Posterior vena cava (tissue), 2 donors: ENCODE data around the gene HOOK1. TPM values are rescaled to one million over a fixed set of nuclear protein-coding genes. Genes with fewer than 3 reads are reported as not detected.
"Not testable (repeated sequence)": the region's sequence is repeated elsewhere in the genome, so short reads cannot be mapped to it uniquely, and the experiment has no call there.

Experiments
- DNase-seq: peaks from one replicate; pipeline ENCODE4 v3.0.0-alpha.2; 2020; ENCODE audit warnings: low spot score
- intact Hi-C, 2 donors: fragments of 100-400 bp; cut with DNase I; formaldehyde crosslinking; loops; one replicate each; pipeline versions ENCODE4 v1.14.1 to v1.14.2; 2022 to 2023
- total RNA-seq, 2 donors: library from RNA; stranded (reverse); fragmentation: NEBNext Ultra II Directional; extraction: Animal tissue kit (Norgen Biotek cat#: 25700); gene quantifications; one replicate each; pipeline ENCODE4 v1.2.1, GENCODE V29; 2021
- donor health status: DM: yes; HTN: yes; CAD: no.
- donor health status: DM: yes; HTN: yes; CAD: no.

Gene HOOK1
- total RNA-seq, 2 donors from 2014 or later, result 0.14 to 0.62 TPM

GRCh38 chr1:59921258-59921899 is 106.6 kb downstream of the HOOK1 start:
- DNase-seq, intact Hi-C loops: not testable (repeated sequence)

GRCh38 chr1:59924653-59925052 is 109.9 kb downstream of the HOOK1 start:
- intact Hi-C loops, result no loop called here
- no peak for DNase-seq

Other genes with a start within 250 kb of the HOOK1 start
- not detected for gene CYP2J2, start 111.8 kb downstream of the HOOK1 start, total RNA-seq